Retinal pigment epithelial cell (primary cell): ENCODE measurements around the gene COL20A1.
"Not testable (repeated sequence)": the region's sequence is repeated elsewhere in the genome, so short reads cannot be mapped to it uniquely, and the experiment has no call there.

Experiments
- DNase-seq: peaks from one replicate; pipeline ENCODE4 v3.0.0-alpha.2; 2010; ENCODE audit warnings: low read depth
- H3K4me3 ChIP-seq: 2 replicates; pipeline ENCODE4 v1.5.1; 2011; ENCODE audit warnings: mild to moderate bottlenecking, low read length, control low read depth, moderate library complexity
- CTCF ChIP-seq: conservative IDR thresholded peaks from 2 replicates; pipeline ENCODE4 v1.5.1; 2011; ENCODE audit warnings: low read depth, low read length, control low read depth, inconsistent platforms

COL20A1 gene

GRCh38 chr20:63331741-63332400, 38.9 kb downstream of the COL20A1 start:
- DNase-seq: no peak
- H3K4me3 ChIP-seq: no peak overlapping the region
- TF ChIP-seq CTCF: no peak

- TF ChIP-seq CTCF: no peak
- H3K4me3 ChIP-seq: no peak overlapping the region
- no peak for DNase-seq
Observed at GRCh38 chr20:63332488-63333240, 39.7 kb downstream of the COL20A1 start.

- no peak for DNase-seq
Observed at GRCh38 chr20:63333241-63333836, 40.4 kb downstream of the COL20A1 start.

GRCh38 chr20:63334356-63334755, 41.4 kb downstream of the COL20A1 start:
- no peak for DNase-seq
- H3K4me3 ChIP-seq: no peak overlapping the region
- no peak for TF ChIP-seq CTCF

More at GRCh38 chr20:63333241-63333836, 40.4 kb downstream of the COL20A1 start:
- no peak overlapping the region for H3K4me3 ChIP-seq
- TF ChIP-seq CTCF: no peak

- H3K4me3 ChIP-seq, DNase-seq: not testable (repeated sequence)
Observed at GRCh38 chr20:63335060-63335459, 42.1 kb downstream of the COL20A1 start.

GRCh38 chr20:63335711-63336110, 42.7 kb downstream of the COL20A1 start:
- no peak overlapping the region for H3K4me3 ChIP-seq
- no peak for DNase-seq
- no peak for TF ChIP-seq CTCF

GRCh38 chr20:63336232-63336752, 43.3 kb downstream of the COL20A1 start:
- no peak overlapping the region for H3K4me3 ChIP-seq
- TF ChIP-seq CTCF: no peak
- no peak for DNase-seq
